H9 (cell line): Measurements from ENCODE around the gene ENO4. TPM values are rescaled to one million over a fixed set of nuclear protein-coding genes. Genes with fewer than 3 reads are reported as not detected.

Source experiments
- DNase-seq: peaks from one replicate; pipeline ENCODE4 v3.0.0-alpha.2; 2017
- H2AFZ ChIP-seq: one replicate; pipeline ENCODE4 v1.6.1; 2013; ENCODE audit warnings: mild to moderate bottlenecking, low read length, control low read depth, moderate library complexity
- H2AK5ac ChIP-seq: 2 replicates; pipeline ENCODE4 v1.6.1; 2013; ENCODE audit warnings: low read length, control low read depth, mixed read lengths; ENCODE audit not compliant: insufficient read length
- H2BK120ac ChIP-seq: one replicate; pipeline ENCODE4 v1.6.1; 2013; ENCODE audit warnings: low read depth, mild to moderate bottlenecking, low read length, control low read depth, inconsistent platforms; ENCODE audit not compliant: poor library complexity, severe bottlenecking
- H2BK12ac ChIP-seq: 2 replicates; pipeline ENCODE4 v1.6.1; 2013; ENCODE audit warnings: low read length, control low read depth, mixed read lengths, low read depth; ENCODE audit not compliant: insufficient read length
- H2BK15ac ChIP-seq: 2 replicates; pipeline ENCODE4 v1.6.1; 2013; ENCODE audit warnings: low read depth, low read length, control low read depth
- H2BK20ac ChIP-seq: one replicate; pipeline ENCODE4 v1.6.1; 2013; ENCODE audit warnings: low read depth, mild to moderate bottlenecking, low read length, control low read depth, inconsistent platforms; ENCODE audit not compliant: poor library complexity, severe bottlenecking
- H2BK5ac ChIP-seq: 2 replicates; pipeline ENCODE4 v1.6.1; 2013; ENCODE audit warnings: low read length, control low read depth, mixed read lengths; ENCODE audit not compliant: insufficient read length
- H3K14ac ChIP-seq: 2 replicates; pipeline ENCODE4 v1.6.1; 2013; ENCODE audit warnings: low read length, control low read depth; ENCODE audit not compliant: insufficient read depth
- H3K18ac ChIP-seq: 2 replicates; pipeline ENCODE4 v1.6.1; 2013; ENCODE audit warnings: low read depth, mild to moderate bottlenecking, mixed read lengths, low read length, control low read depth; ENCODE audit not compliant: insufficient read length
- H3K23ac ChIP-seq: 2 replicates; pipeline ENCODE4 v1.6.1; 2013; ENCODE audit warnings: low read length, control low read depth, mixed read lengths, low read depth; ENCODE audit not compliant: insufficient read length
- H3K23me2 ChIP-seq: 2 replicates; pipeline ENCODE4 v1.6.1; 2013; ENCODE audit warnings: low read depth, mild to moderate bottlenecking, mixed read lengths, low read length, control low read depth; ENCODE audit not compliant: insufficient read length, poor library complexity, severe bottlenecking
- H3K27ac ChIP-seq: 2 replicates; pipeline ENCODE4 v1.5.1; 2013; ENCODE audit warnings: low read length, control low read depth, mixed read lengths, low read depth; ENCODE audit not compliant: insufficient read length
- H3K27me3 ChIP-seq: 2 replicates; pipeline ENCODE4 v1.6.1; 2013; ENCODE audit warnings: low read length, control low read depth, inconsistent platforms; ENCODE audit not compliant: insufficient read depth
- H3K4ac ChIP-seq: 2 replicates; pipeline ENCODE4 v1.6.1; 2013; ENCODE audit warnings: low read depth, mild to moderate bottlenecking, control low read depth, inconsistent platforms, low read length, moderate library complexity
- H3K4me1 ChIP-seq: 2 replicates; pipeline ENCODE4 v1.6.1; 2013; ENCODE audit warnings: low read length, control low read depth, inconsistent platforms; ENCODE audit not compliant: insufficient read depth
- H3K4me2 ChIP-seq: 2 replicates; pipeline ENCODE4 v1.6.1; 2013; ENCODE audit warnings: low read length, control low read depth, mixed read lengths; ENCODE audit not compliant: insufficient read length, insufficient read depth
- H3K56ac ChIP-seq: 2 replicates; pipeline ENCODE4 v1.6.1; 2013; ENCODE audit warnings: low read depth, mild to moderate bottlenecking, mixed read lengths, low read length, control low read depth; ENCODE audit not compliant: insufficient read length
- H3K79me1 ChIP-seq: 2 replicates; pipeline ENCODE4 v1.6.1; 2013; ENCODE audit warnings: low read depth, mild to moderate bottlenecking, moderate library complexity, low read length, control low read depth, inconsistent platforms; ENCODE audit not compliant: insufficient read depth, poor library complexity, severe bottlenecking
- H3K79me2 ChIP-seq: 2 replicates; pipeline ENCODE4 v1.6.1; 2013; ENCODE audit warnings: low read length, control low read depth, inconsistent platforms; ENCODE audit not compliant: insufficient read depth
- H3K9ac ChIP-seq: 2 replicates; pipeline ENCODE4 v1.6.1; 2013; ENCODE audit warnings: low read length, control low read depth, mixed read lengths; ENCODE audit not compliant: insufficient read length; ENCODE audit errors: extremely low read depth
- H3K9me3 ChIP-seq: one replicate; pipeline ENCODE4 v1.6.1; 2013; ENCODE audit warnings: low read depth, low read length, inconsistent platforms; ENCODE audit not compliant: control insufficient read depth
- H3T11ph ChIP-seq: one replicate; pipeline ENCODE4 v1.6.1; 2013; ENCODE audit warnings: mild to moderate bottlenecking, low read length, control low read depth, inconsistent platforms
- H4K20me1 ChIP-seq: one replicate; pipeline ENCODE4 v1.6.1; 2013; ENCODE audit not compliant: control insufficient read depth, insufficient read length, insufficient read depth
- H4K5ac ChIP-seq: 2 replicates; pipeline ENCODE4 v1.6.1; 2013; ENCODE audit warnings: low read depth, mild to moderate bottlenecking, mixed read lengths, low read length, control low read depth; ENCODE audit not compliant: insufficient read length
- H4K8ac ChIP-seq: replicated peaks from 2 replicates; pipeline ENCODE4 v1.6.1; 2013; ENCODE audit warnings: low read length, control low read depth, mixed read lengths, low read depth; ENCODE audit not compliant: insufficient read length
- H4K91ac ChIP-seq: 2 replicates; pipeline ENCODE4 v1.6.1; 2013; ENCODE audit warnings: low read depth, mild to moderate bottlenecking, moderate library complexity, mixed read lengths, low read length, control low read depth; ENCODE audit not compliant: insufficient read length
- H3K27ac Mint-ChIP-seq, 3 experiments: 2 replicates in 2 of 3; 3 replicates in 1 of 3; pipeline ENCODE4 v1.8.0; 2020 to 2021; ENCODE audit warnings: mixed read lengths in 3 of 3, mild to moderate bottlenecking in 1 of 3, moderate library complexity in 1 of 3
- H3K27me3 Mint-ChIP-seq: 2 replicates; pipeline ENCODE4 v1.8.0; 2021; ENCODE audit warnings: low read depth, mild to moderate bottlenecking, moderate library complexity, mixed read lengths
- H3K36me3 Mint-ChIP-seq, 3 experiments: 2 replicates in 2 of 3; 3 replicates in 1 of 3; pipeline ENCODE4 v1.8.0; 2020 to 2021; ENCODE audit warnings: low read depth in 3 of 3, mixed read lengths in 3 of 3; ENCODE audit not compliant: insufficient read depth in 1 of 3
- H3K4me1 Mint-ChIP-seq, 2 experiments: 2 replicates each; pipeline ENCODE4 v1.8.0; 2020; ENCODE audit warnings: mixed read lengths in 2 of 2
- H3K4me3 Mint-ChIP-seq, 2 experiments: 2 replicates in 1 of 2; 3 replicates in 1 of 2; pipeline ENCODE4 v1.8.0; 2020 to 2021; ENCODE audit warnings: mild to moderate bottlenecking in 2 of 2, mixed read lengths in 2 of 2, moderate library complexity in 1 of 2
- H3K9me3 Mint-ChIP-seq, 2 experiments: 2 replicates in 1 of 2; 3 replicates in 1 of 2; pipeline ENCODE4 v1.8.0; 2020; ENCODE audit warnings: mild to moderate bottlenecking in 2 of 2, mixed read lengths in 2 of 2, moderate library complexity in 1 of 2
- CTCF ChIP-seq: fragments of 200-600 bp; sonication (generic); conservative IDR thresholded peaks from 3 replicates; pipeline ENCODE4 v1.8.0; 2021; ENCODE audit warnings: antibody characterized with exemption, mild to moderate bottlenecking
- WGBS: extraction: QIAGEN DNeasy Blood & Tissue Kit; methylation state at CpG from one replicate; pipeline ENCODE4 v1.1.7; 2013; ENCODE audit warnings: missing lambda C conversion rate, low lambda C conversion rate, mixed read lengths; ENCODE audit not compliant: insufficient read length; ENCODE audit errors: extremely low coverage; 5-methylcytosine and 5-hydroxymethylcytosine counted together
- total RNA-seq: library from RNA; stranded (reverse); gene quantifications from 2 replicates; pipeline ENCODE4 v1.2.1, GENCODE V29; 2021

The ENO4 gene
- total RNA-seq, 1 experiment from 2014 or later = 0.26 TPM

DNA sequence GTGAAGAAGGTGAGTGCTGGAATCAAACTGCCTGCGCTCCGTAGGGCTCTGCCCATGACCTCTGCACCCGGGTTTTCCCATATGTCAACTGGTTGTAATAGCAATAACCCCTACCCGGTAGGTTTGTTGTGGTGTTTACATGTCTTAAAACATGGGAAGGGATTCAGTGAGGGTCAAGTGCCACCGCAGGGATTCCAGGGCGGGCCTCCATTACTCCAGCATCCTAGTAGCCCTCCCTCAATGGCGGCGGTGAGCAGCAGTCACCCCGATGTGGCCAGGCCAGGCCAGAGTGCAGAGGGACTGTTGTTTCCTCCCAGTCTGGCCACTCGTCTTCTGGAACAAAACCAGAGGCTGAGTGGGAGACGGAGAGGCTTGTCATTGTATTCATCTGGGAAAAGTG is 37.6 kb upstream of the ENO4 start:
- Histone ChIP-seq H3K27ac (no peak overlapping the region), H3T11ph (no peak overlapping the region), H4K91ac (no peak overlapping the region), H3K79me2 (no peaks in the 10 kb centered on the region), H2BK20ac (no peak overlapping the region), H4K8ac (no peak overlapping the region), H2AK5ac (no peak overlapping the region), H2AFZ (no peak overlapping the region), H3K14ac (no peak overlapping the region), H3K9me3 (no peaks in the 10 kb centered on the region), H2BK12ac (no peak overlapping the region), H4K5ac (no peak overlapping the region), H4K20me1 (no peaks in the 10 kb centered on the region), H3K23me2 (no peaks in the 10 kb centered on the region), H2BK120ac (no peak overlapping the region), H3K4ac (no peak overlapping the region), H3K56ac (no peak overlapping the region), H3K79me1 (no peaks in the 10 kb centered on the region), H3K9ac (no peak overlapping the region), H2BK5ac (no peak overlapping the region), H3K4me2 (no peak overlapping the region), H3K18ac (no peak overlapping the region), H3K4me1 (0 out of 2 replicates have a peak, but pooled peaks cover 2% of the 10 kb centered on the region), H2BK15ac (no peak overlapping the region), H3K27me3 (no peaks in the 10 kb centered on the region; the same call in 1 of the 2 replicates), H3K23ac (no peak overlapping the region)
- no peaks in the 10 kb centered on the region for H3K9me3 Mint-ChIP-seq
- peaks cover 0 to 3% (median 0%) of the 10 kb centered on the region in 3 experiments; a peak in 1 of 7 replicates for H3K36me3 Mint-ChIP-seq
- no peak for DNase-seq
- peaks cover 38% of the 10 kb centered on the region for H3K27me3 Mint-ChIP-seq
- H3K4me1 Mint-ChIP-seq = peaks cover 25 to 38% of the 10 kb centered on the region in 2 experiments
- no peak overlapping the region for H3K4me3 Mint-ChIP-seq
- TF ChIP-seq CTCF = no peak
- no peak overlapping the region for H3K27ac Mint-ChIP-seq
- WGBS = no CpG with 5 or more reads among the region's 11 CpGs
